H1 (cell line): Measurements from ENCODE around the gene IFNL2. TPM values are rescaled to one million over a fixed set of nuclear protein-coding genes. Genes with fewer than 3 reads are reported as not detected.

Experiments used
- POLR2A ChIP-seq, 2 experiments: IDR thresholded peaks; 1 replicate in 1 of 2; 2 replicates in 1 of 2; pipeline ENCODE4 v1.6.1; 2011; ENCODE audit warnings: low read depth in 2 of 2, low read length in 2 of 2, mild to moderate bottlenecking in 2 of 2; ENCODE audit errors: control extremely low read depth in 1 of 2
- polyA plus RNA-seq, 7 experiments: library from polyadenylated mRNA; depleted of rRNA in 3 of 7; stranded (reverse) in 5 of 7; unstranded in 2 of 7; fragments of >200 nt in 5 of 7; fragments of 200-250 nt in 2 of 7; gene quantifications; 1 replicate in 5 of 7; 2 replicates in 1 of 7; 4 replicates in 1 of 7; pipeline versions ENCODE4 v1.2.1 to v1.2.3, GENCODE V29; 2011 to 2013; ENCODE audit warnings: missing spikeins in 2 of 7, mixed read lengths in 2 of 7
- total RNA-seq: library from RNA; stranded (reverse); fragmentation: NEBNext Ultra II Directional; extraction: Animal tissue kit (Norgen Biotek cat#: 25700); gene quantifications from 2 replicates; pipeline ENCODE4 v1.2.1, GENCODE V29; 2021
- TF ChIP-seq, protein P1 (sequence below): fragments of 300-600 bp; sonication (generic); IDR thresholded peaks from 2 replicates; pipeline ENCODE4 v1.7.1; 2012; ENCODE audit warnings: low read length, moderate library complexity, mild to moderate bottlenecking, inconsistent platforms; ENCODE audit not compliant: insufficient replicate concordance

Gene IFNL2
- total and polyA plus RNA-seq, 2 of the 8 experiments (the other 6 are each of a cell fraction or from before 2014, with no cell fraction given): not detected

DNA sequence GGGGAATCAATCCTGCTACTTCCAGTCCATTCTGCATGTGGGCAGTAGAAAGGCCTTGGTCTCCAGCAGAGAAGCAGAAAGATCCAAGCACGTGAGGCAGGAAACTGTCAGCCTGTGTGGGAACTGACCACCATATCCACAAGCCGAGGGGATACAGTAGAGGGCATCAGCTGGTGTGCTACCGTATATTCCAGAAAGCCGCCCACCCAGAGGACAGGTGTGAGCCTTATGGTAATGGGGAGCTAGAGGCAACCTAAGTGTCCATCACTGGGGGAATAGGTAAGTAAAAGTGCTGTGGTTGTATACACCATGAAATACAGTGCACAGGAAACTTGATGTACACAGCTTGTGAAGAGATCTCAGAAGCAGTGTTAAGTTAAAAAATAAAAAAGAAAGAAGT is 25.2 kb downstream of the IFNL2 start (continued):
- TF ChIP-seq, protein P1, sequence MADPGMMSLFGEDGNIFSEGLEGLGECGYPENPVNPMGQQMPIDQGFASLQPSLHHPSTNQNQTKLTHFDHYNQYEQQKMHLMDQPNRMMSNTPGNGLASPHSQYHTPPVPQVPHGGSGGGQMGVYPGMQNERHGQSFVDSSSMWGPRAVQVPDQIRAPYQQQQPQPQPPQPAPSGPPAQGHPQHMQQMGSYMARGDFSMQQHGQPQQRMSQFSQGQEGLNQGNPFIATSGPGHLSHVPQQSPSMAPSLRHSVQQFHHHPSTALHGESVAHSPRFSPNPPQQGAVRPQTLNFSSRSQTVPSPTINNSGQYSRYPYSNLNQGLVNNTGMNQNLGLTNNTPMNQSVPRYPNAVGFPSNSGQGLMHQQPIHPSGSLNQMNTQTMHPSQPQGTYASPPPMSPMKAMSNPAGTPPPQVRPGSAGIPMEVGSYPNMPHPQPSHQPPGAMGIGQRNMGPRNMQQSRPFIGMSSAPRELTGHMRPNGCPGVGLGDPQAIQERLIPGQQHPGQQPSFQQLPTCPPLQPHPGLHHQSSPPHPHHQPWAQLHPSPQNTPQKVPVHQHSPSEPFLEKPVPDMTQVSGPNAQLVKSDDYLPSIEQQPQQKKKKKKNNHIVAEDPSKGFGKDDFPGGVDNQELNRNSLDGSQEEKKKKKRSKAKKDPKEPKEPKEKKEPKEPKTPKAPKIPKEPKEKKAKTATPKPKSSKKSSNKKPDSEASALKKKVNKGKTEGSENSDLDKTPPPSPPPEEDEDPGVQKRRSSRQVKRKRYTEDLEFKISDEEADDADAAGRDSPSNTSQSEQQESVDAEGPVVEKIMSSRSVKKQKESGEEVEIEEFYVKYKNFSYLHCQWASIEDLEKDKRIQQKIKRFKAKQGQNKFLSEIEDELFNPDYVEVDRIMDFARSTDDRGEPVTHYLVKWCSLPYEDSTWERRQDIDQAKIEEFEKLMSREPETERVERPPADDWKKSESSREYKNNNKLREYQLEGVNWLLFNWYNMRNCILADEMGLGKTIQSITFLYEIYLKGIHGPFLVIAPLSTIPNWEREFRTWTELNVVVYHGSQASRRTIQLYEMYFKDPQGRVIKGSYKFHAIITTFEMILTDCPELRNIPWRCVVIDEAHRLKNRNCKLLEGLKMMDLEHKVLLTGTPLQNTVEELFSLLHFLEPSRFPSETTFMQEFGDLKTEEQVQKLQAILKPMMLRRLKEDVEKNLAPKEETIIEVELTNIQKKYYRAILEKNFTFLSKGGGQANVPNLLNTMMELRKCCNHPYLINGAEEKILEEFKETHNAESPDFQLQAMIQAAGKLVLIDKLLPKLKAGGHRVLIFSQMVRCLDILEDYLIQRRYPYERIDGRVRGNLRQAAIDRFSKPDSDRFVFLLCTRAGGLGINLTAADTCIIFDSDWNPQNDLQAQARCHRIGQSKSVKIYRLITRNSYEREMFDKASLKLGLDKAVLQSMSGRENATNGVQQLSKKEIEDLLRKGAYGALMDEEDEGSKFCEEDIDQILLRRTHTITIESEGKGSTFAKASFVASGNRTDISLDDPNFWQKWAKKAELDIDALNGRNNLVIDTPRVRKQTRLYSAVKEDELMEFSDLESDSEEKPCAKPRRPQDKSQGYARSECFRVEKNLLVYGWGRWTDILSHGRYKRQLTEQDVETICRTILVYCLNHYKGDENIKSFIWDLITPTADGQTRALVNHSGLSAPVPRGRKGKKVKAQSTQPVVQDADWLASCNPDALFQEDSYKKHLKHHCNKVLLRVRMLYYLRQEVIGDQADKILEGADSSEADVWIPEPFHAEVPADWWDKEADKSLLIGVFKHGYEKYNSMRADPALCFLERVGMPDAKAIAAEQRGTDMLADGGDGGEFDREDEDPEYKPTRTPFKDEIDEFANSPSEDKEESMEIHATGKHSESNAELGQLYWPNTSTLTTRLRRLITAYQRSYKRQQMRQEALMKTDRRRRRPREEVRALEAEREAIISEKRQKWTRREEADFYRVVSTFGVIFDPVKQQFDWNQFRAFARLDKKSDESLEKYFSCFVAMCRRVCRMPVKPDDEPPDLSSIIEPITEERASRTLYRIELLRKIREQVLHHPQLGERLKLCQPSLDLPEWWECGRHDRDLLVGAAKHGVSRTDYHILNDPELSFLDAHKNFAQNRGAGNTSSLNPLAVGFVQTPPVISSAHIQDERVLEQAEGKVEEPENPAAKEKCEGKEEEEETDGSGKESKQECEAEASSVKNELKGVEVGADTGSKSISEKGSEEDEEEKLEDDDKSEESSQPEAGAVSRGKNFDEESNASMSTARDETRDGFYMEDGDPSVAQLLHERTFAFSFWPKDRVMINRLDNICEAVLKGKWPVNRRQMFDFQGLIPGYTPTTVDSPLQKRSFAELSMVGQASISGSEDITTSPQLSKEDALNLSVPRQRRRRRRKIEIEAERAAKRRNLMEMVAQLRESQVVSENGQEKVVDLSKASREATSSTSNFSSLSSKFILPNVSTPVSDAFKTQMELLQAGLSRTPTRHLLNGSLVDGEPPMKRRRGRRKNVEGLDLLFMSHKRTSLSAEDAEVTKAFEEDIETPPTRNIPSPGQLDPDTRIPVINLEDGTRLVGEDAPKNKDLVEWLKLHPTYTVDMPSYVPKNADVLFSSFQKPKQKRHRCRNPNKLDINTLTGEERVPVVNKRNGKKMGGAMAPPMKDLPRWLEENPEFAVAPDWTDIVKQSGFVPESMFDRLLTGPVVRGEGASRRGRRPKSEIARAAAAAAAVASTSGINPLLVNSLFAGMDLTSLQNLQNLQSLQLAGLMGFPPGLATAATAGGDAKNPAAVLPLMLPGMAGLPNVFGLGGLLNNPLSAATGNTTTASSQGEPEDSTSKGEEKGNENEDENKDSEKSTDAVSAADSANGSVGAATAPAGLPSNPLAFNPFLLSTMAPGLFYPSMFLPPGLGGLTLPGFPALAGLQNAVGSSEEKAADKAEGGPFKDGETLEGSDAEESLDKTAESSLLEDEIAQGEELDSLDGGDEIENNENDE: no peak
- TF ChIP-seq POLR2A (IDR thresholded peaks at IDR 0.05; ENCODE audit: control extremely low read depth in 1 of 2, low read depth in 2 of 2, low read length in 2 of 2): no peak
